Natural killer cell (primary cell): ENCODE measurements around the gene POFUT2. TPM values are rescaled to one million over a fixed set of nuclear protein-coding genes. Genes with fewer than 3 reads are reported as not detected.
A peak's percentile ranks its signal among the peaks of the same experiment; 100 is the strongest.

ENCODE experiments used
- ATAC-seq, 3 donors: fragments of 150-1000 bp in 2 of 3; fragments of 200-7000 bp in 1 of 3; cut with Tn5 transposase; 1 replicate in 1 of 3; 2 replicates in 2 of 3; pipeline ENCODE4 v1.10.0; 2021; ENCODE audit warnings: mild to moderate bottlenecking in 2 of 3, moderate library complexity in 2 of 3
- DNase-seq, 2 donors: peaks; one replicate each; pipeline versions ENCODE4 v3.0.0 to v3.0.0-alpha.2; 2013 to 2021; ENCODE audit warnings: mixed read lengths in 1 of 2
- H3K27ac ChIP-seq: one replicate; pipeline ENCODE4 v1.5.1; 2013; ENCODE audit warnings: mild to moderate bottlenecking, low read length
- H3K27me3 ChIP-seq: one replicate; pipeline ENCODE4 v1.6.1; 2013; ENCODE audit warnings: low read length; ENCODE audit not compliant: control insufficient read depth, insufficient read depth
- H3K36me3 ChIP-seq: one replicate; pipeline ENCODE4 v1.6.1; 2013; ENCODE audit warnings: low read length; ENCODE audit not compliant: control insufficient read depth, insufficient read depth
- H3K4me1 ChIP-seq: one replicate; pipeline ENCODE4 v1.6.1; 2013; ENCODE audit warnings: low read length; ENCODE audit not compliant: control insufficient read depth, insufficient read depth
- H3K4me3 ChIP-seq: one replicate; pipeline ENCODE4 v1.5.1; 2013; ENCODE audit warnings: low read length
- H3K9me3 ChIP-seq: one replicate; pipeline ENCODE4 v1.6.1; 2013; ENCODE audit warnings: low read length; ENCODE audit not compliant: control insufficient read depth, insufficient read depth
- H3K27ac Mint-ChIP-seq, 2 donors: one replicate each; pipeline ENCODE4 v1.8.0; 2022; ENCODE audit warnings: mild to moderate bottlenecking in 2 of 2, mixed read lengths in 2 of 2, moderate library complexity in 1 of 2
- H3K27me3 Mint-ChIP-seq, 2 donors: one replicate each; pipeline ENCODE4 v1.8.0; 2022; ENCODE audit warnings: low read depth in 2 of 2, mixed read lengths in 2 of 2
- H3K36me3 Mint-ChIP-seq: one replicate; pipeline ENCODE4 v1.8.0; 2022; ENCODE audit warnings: mixed read lengths
- H3K4me1 Mint-ChIP-seq, 2 donors: one replicate each; pipeline ENCODE4 v1.8.0; 2022; ENCODE audit warnings: mixed read lengths in 2 of 2
- H3K4me3 Mint-ChIP-seq: one replicate; pipeline ENCODE4 v1.8.0; 2022; ENCODE audit warnings: mild to moderate bottlenecking, moderate library complexity, mixed read lengths
- H3K9me3 Mint-ChIP-seq, 2 donors: one replicate each; pipeline ENCODE4 v1.8.0; 2022; ENCODE audit warnings: mixed read lengths in 2 of 2
- CTCF ChIP-seq: fragments of 200-600 bp; IDR thresholded peaks from one replicate; pipeline ENCODE4 v1.8.0; 2022; ENCODE audit warnings: antibody characterized with exemption
- WGBS: methylation state at CpG from one replicate; pipeline ENCODE4 v1.1.7; 2013; ENCODE audit warnings: missing lambda C conversion rate; ENCODE audit not compliant: insufficient coverage; 5-methylcytosine and 5-hydroxymethylcytosine counted together
- intact Hi-C: fragments of 100-400 bp; cut with micrococcal nuclease; formaldehyde crosslinking; loops from one replicate; pipeline ENCODE4 v1.14.2; 2022
- total RNA-seq, 4 donors: library from RNA; stranded (reverse); fragments of 120-200 nt in 1 of 4; gene quantifications; one replicate each; pipeline versions ENCODE4 v1.2.3 to v1.2.4, GENCODE V29; 2013 to 2022

The POFUT2 gene
- total RNA-seq, 3 donors from 2014 or later (not counting 1 experiment from before 2014, with no cell fraction given): 41.4 to 46.0 (median 43.3) TPM

GRCh38 chr21:45276596-45276995 is 11.1 kb downstream of the POFUT2 start:
- no peaks in the 10 kb centered on the region for H3K9me3 ChIP-seq
- Mint-ChIP-seq H3K4me1 (no peaks in the 10 kb centered on the region), H3K4me3 (no peak overlapping the region), H3K36me3 (no peaks in the 10 kb centered on the region), H3K27me3 (no peaks in the 10 kb centered on the region), H3K27ac (no peak overlapping the region), H3K9me3 (no peaks in the 10 kb centered on the region)
- no peak for DNase-seq
- no peak for ATAC-seq
- H3K4me3 ChIP-seq: no peak overlapping the region
- intact Hi-C loops: no loop called here
- no peaks in the 10 kb centered on the region for H3K4me1 ChIP-seq
- 98% methylated on average over 19 of the region's 19 CpGs for WGBS
- H3K36me3 ChIP-seq: peaks cover 44% of the 10 kb centered on the region
- no peaks in the 10 kb centered on the region for H3K27me3 ChIP-seq
- no peak for TF ChIP-seq CTCF
- no peak overlapping the region for H3K27ac ChIP-seq

- no peak for DNase-seq
- Histone ChIP-seq H3K27ac (no peak overlapping the region), H3K36me3 (peaks cover 26% of the 10 kb centered on the region), H3K4me3 (no peak overlapping the region), H3K27me3 (no peaks in the 10 kb centered on the region), H3K4me1 (peaks cover 22% of the 10 kb centered on the region), H3K9me3 (peaks cover 2% of the 10 kb centered on the region)
- H3K4me3 Mint-ChIP-seq: no peak overlapping the region
- intact Hi-C loops: no loop called here
- no peaks in the 10 kb centered on the region for H3K27me3 Mint-ChIP-seq
- peaks cover 24 to 25% of the 10 kb centered on the region in 2 donors for H3K4me1 Mint-ChIP-seq
- TF ChIP-seq CTCF: no peak
- no peak for ATAC-seq
- no peaks in the 10 kb centered on the region for H3K36me3 Mint-ChIP-seq
- WGBS: 98% methylated on average over 13 of the region's 13 CpGs
- H3K27ac Mint-ChIP-seq: peak overlapping the region in 1 of 2 donors; percentile 13
- peaks cover 2 to 9% of the 10 kb centered on the region in 2 donors for H3K9me3 Mint-ChIP-seq
Measured at GRCh38 chr21:45270306-45270821, 17.3 kb downstream of the POFUT2 start.

GRCh38 chr21:45269861-45270260 is 17.8 kb downstream of the POFUT2 start:
- no peak for DNase-seq
- no peak overlapping the region for H3K4me3 Mint-ChIP-seq
- H3K4me1 Mint-ChIP-seq: peaks cover 27 to 30% of the 10 kb centered on the region in 2 donors
- intact Hi-C loops: loop anchor here (5.0 kb wide), 1 partner anchor 43 kb away; no protein-coding TSS in a partner anchor
- Histone ChIP-seq H3K4me1 (peaks cover 27% of the 10 kb centered on the region), H3K27ac (no peak overlapping the region), H3K9me3 (peaks cover 2% of the 10 kb centered on the region), H3K36me3 (peaks cover 29% of the 10 kb centered on the region), H3K4me3 (no peak overlapping the region), H3K27me3 (no peaks in the 10 kb centered on the region)
- 96% methylated on average over 13 of the region's 13 CpGs for WGBS
- no peak for TF ChIP-seq CTCF
- peaks cover 2 to 9% of the 10 kb centered on the region in 2 donors for H3K9me3 Mint-ChIP-seq
- H3K27ac Mint-ChIP-seq: no peak overlapping the region
- no peak for ATAC-seq
- no peaks in the 10 kb centered on the region for H3K27me3 Mint-ChIP-seq
- H3K36me3 Mint-ChIP-seq: no peaks in the 10 kb centered on the region

- 94% methylated on average over 16 of the region's 16 CpGs for WGBS
- no peak for TF ChIP-seq CTCF
- ATAC-seq: no peak
- intact Hi-C loops: loop anchor here (5.0 kb wide), 1 partner anchor 40 kb away; no protein-coding TSS in a partner anchor
- peaks cover 36 to 39% of the 10 kb centered on the region in 2 donors for H3K4me1 Mint-ChIP-seq
- H3K4me1 ChIP-seq: peaks cover 33% of the 10 kb centered on the region
- no peaks in the 10 kb centered on the region for H3K27me3 ChIP-seq
- no peaks in the 10 kb centered on the region for H3K36me3 Mint-ChIP-seq
- peaks cover 2% of the 10 kb centered on the region for H3K9me3 ChIP-seq
- H3K4me3 Mint-ChIP-seq: peak overlapping the region; percentile 73
- no peak overlapping the region for H3K4me3 ChIP-seq
- peak overlapping the region; percentile 54 for H3K27ac ChIP-seq
- peaks cover 0 to 5% of the 10 kb centered on the region in 2 donors for H3K27me3 Mint-ChIP-seq
- no peak for DNase-seq
- H3K36me3 ChIP-seq: peaks cover 37% of the 10 kb centered on the region
- peaks cover 2 to 9% of the 10 kb centered on the region in 2 donors for H3K9me3 Mint-ChIP-seq
- peak overlapping the region; percentile 86 to 87 for H3K27ac Mint-ChIP-seq
Measured at GRCh38 chr21:45267390-45267760, 20.3 kb downstream of the POFUT2 start.
